Astrocyte (in vitro differentiated cells and primary cell): ENCODE results near the gene DHRS4. TPM values are rescaled to one million over a fixed set of nuclear protein-coding genes. Genes with fewer than 3 reads are reported as not detected.
"Not testable (repeated sequence)": the region's sequence is repeated elsewhere in the genome, so short reads cannot be mapped to it uniquely, and the experiment has no call there.

ENCODE experiments used
- DNase-seq: peaks from one replicate; pipeline ENCODE4 v3.0.0-alpha.2; 2010; ENCODE audit warnings: low read depth
- FAIRE-seq: peaks from 2 replicates; lab custom pipeline; 2011; peaks lifted over from hg19 to GRCh38; lab: Jason Lieb, UNC
- H2AFZ ChIP-seq: 2 replicates; pipeline ENCODE4 v1.6.0; 2012; ENCODE audit warnings: low read depth, low read length, inconsistent platforms
- H3K27ac ChIP-seq: 2 replicates; pipeline ENCODE4 v1.5.1; 2011; ENCODE audit warnings: low read depth, low read length, inconsistent platforms
- H3K27me3 ChIP-seq: 2 replicates; pipeline ENCODE4 v1.6.0; 2011; ENCODE audit warnings: low read length, inconsistent platforms; ENCODE audit not compliant: insufficient read depth
- H3K36me3 ChIP-seq: 2 replicates; pipeline ENCODE4 v1.5.1; 2011; ENCODE audit warnings: low read length, inconsistent platforms; ENCODE audit not compliant: insufficient read depth
- H3K4me1 ChIP-seq: 2 replicates; pipeline ENCODE4 v1.5.1; 2011; ENCODE audit warnings: low read length, inconsistent platforms; ENCODE audit not compliant: insufficient read depth
- H3K4me2 ChIP-seq: 2 replicates; pipeline ENCODE4 v1.6.0; 2012; ENCODE audit warnings: low read length, inconsistent platforms
- H3K4me3 ChIP-seq: 2 replicates; pipeline ENCODE4 v1.5.1; 2011; ENCODE audit warnings: low read depth, mild to moderate bottlenecking, low read length, inconsistent platforms; ENCODE audit not compliant: insufficient read depth
- H3K79me2 ChIP-seq: 2 replicates; pipeline ENCODE4 v1.6.0; 2012; ENCODE audit warnings: mild to moderate bottlenecking, low read length, inconsistent platforms; ENCODE audit not compliant: insufficient read depth
- H3K9ac ChIP-seq: 2 replicates; pipeline ENCODE4 v1.6.0; 2012; ENCODE audit warnings: mild to moderate bottlenecking, low read length, inconsistent platforms
- H3K9me3 ChIP-seq: 2 replicates; pipeline ENCODE4 v1.5.1; 2012; ENCODE audit warnings: low read depth, mild to moderate bottlenecking, low read length, inconsistent platforms; ENCODE audit not compliant: insufficient read depth
- H4K20me1 ChIP-seq: 2 replicates; pipeline ENCODE4 v1.6.0; 2012; ENCODE audit warnings: low read length, inconsistent platforms; ENCODE audit not compliant: insufficient read depth
- H3K27ac Mint-ChIP-seq: one replicate; pipeline ENCODE4 v1.8.0; 2021; ENCODE audit warnings: mild to moderate bottlenecking, mixed read lengths; ENCODE audit not compliant: unreplicated experiment
- H3K27me3 Mint-ChIP-seq: one replicate; pipeline ENCODE4 v1.8.0; 2021; ENCODE audit warnings: low read depth, mixed read lengths; ENCODE audit not compliant: unreplicated experiment
- H3K36me3 Mint-ChIP-seq: one replicate; pipeline ENCODE4 v1.8.0; 2021; ENCODE audit warnings: low read depth, mixed read lengths; ENCODE audit not compliant: unreplicated experiment
- H3K4me1 Mint-ChIP-seq: one replicate; pipeline ENCODE4 v1.8.0; 2021; ENCODE audit warnings: low read depth, mixed read lengths; ENCODE audit not compliant: unreplicated experiment
- H3K4me3 Mint-ChIP-seq: one replicate; pipeline ENCODE4 v1.8.0; 2021; ENCODE audit warnings: mild to moderate bottlenecking, moderate library complexity, mixed read lengths; ENCODE audit not compliant: unreplicated experiment
- H3K9me3 Mint-ChIP-seq: one replicate; pipeline ENCODE4 v1.8.0; 2021; ENCODE audit warnings: mild to moderate bottlenecking, mixed read lengths; ENCODE audit not compliant: unreplicated experiment
- total RNA-seq: library from RNA; stranded (reverse); gene quantifications from 2 replicates; pipeline ENCODE4 v1.2.1, GENCODE V29; 2021

DHRS4 gene
- total RNA-seq, 1 donor from 2014 or later = 18.4 TPM

DNA sequence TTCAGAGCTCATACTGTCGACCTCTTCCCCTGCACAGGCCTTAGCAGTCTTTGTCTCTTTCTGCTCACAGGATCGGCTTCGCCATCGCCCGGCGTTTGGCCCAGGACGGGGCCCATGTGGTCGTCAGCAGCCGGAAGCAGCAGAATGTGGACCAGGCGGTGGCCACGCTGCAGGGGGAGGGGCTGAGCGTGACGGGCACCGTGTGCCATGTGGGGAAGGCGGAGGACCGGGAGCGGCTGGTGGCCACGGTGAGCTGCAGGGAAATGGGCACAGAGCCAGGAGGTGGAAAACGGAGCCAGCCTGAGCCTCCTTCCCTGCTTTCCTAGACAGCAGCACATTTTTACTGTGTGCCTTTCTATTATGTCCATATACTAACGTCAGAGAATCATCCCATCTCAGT is 1.4 kb downstream of the DHRS4 start:
- H3K4me3 ChIP-seq, H3K4me3 Mint-ChIP-seq, H3K9me3 Mint-ChIP-seq, H3K36me3 Mint-ChIP-seq, H3K36me3 ChIP-seq, H3K27ac Mint-ChIP-seq, H3K9me3 ChIP-seq, H3K79me2 ChIP-seq, DNase-seq, H3K27me3 ChIP-seq, FAIRE-seq, H3K27me3 Mint-ChIP-seq, H4K20me1 ChIP-seq, H3K9ac ChIP-seq, H2AFZ ChIP-seq, H3K4me1 ChIP-seq, H3K27ac ChIP-seq, H3K4me1 Mint-ChIP-seq: not testable (repeated sequence)
- H3K4me2 ChIP-seq = peak overlapping the region; percentile 86

DNA sequence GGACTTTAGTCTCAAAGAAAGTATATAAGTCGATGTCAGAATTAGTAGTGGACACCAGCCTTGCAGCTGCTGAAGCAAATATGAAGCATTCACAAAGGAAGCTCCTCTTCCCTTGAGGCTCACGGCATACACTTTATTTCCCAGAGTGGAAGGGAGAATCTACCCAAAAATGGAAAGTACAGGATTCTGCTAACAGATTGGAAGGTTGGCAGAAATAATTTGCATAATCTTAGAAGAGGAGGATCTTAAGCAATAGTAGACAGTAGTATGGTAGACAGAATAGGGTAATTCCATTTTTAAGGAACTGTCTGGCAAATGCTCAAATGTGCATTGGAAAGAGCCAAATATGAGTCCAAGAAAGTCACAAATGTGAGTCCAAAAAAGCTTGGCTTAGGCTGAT is 2.2 kb downstream of the DHRS4 start:
- H3K27ac ChIP-seq, H3K36me3 Mint-ChIP-seq, H3K9me3 ChIP-seq, FAIRE-seq, H3K36me3 ChIP-seq, H3K27me3 Mint-ChIP-seq, H2AFZ ChIP-seq, H4K20me1 ChIP-seq, H3K27ac Mint-ChIP-seq, DNase-seq, H3K4me3 Mint-ChIP-seq, H3K9me3 Mint-ChIP-seq, H3K79me2 ChIP-seq, H3K4me2 ChIP-seq, H3K9ac ChIP-seq, H3K4me1 ChIP-seq, H3K4me1 Mint-ChIP-seq, H3K27me3 ChIP-seq, H3K4me3 ChIP-seq: not testable (repeated sequence)

DNA sequence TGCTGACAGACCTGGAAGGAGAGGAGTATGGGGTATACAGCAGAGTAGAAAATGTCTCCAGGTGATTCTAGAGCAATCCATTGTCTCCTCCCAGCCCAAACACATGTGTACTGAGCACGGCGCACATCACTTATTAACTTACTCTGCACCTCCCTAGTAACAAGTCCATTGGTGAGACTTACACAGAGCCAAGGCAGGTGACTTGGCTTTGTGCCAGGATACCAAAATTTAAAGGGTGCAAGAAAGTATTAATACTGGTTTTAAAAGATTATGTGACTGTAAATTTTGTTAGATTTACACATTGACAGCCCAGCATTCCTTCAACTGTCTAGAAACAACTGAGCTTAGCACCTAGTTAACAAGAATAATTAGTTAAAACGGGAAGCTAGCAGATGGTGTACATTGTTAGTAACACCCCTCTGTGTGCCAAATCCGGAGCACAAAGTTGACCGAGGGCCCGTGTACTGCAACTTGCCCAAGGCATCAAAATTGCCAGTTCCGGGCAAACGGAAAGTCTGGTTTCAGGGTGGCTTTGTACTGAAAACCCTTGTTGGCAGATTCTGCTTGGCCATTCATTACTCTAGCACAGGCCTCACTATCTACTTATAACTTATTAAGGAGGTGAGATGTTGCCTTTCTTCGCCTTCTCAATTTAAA is 4.5 kb downstream of the DHRS4 start:
- not testable (repeated sequence) for DNase-seq, H3K27me3 ChIP-seq, H3K36me3 ChIP-seq, H3K4me3 Mint-ChIP-seq, H3K9ac ChIP-seq, H3K9me3 ChIP-seq, FAIRE-seq, H2AFZ ChIP-seq, H3K27ac ChIP-seq, H3K4me3 ChIP-seq, H4K20me1 ChIP-seq, H3K9me3 Mint-ChIP-seq, H3K4me1 ChIP-seq, H3K36me3 Mint-ChIP-seq, H3K79me2 ChIP-seq, H3K4me1 Mint-ChIP-seq, H3K27ac Mint-ChIP-seq, H3K27me3 Mint-ChIP-seq, H3K4me2 ChIP-seq

DNA sequence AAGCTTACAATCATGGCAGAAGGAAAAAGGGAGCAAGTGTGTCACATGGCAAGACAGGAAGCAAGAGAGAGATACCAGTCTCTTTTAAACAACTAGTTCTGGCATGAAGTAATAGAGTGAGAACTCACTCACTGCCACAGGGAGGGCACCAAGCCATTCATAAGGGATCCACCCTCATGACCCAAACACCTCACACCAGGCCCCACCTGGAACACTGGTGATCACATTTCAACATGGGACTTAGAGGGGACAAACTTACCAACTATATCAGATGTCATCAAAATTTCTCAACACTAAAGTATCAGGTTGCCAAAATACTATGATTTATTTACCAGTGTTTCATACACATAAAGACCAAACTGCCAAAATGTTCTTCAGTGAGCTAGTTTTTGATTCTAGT is 7.3 kb downstream of the DHRS4 start:
- H3K4me2 ChIP-seq, H3K79me2 ChIP-seq, H3K4me3 ChIP-seq, H3K4me1 Mint-ChIP-seq, H4K20me1 ChIP-seq, H3K9me3 Mint-ChIP-seq, H3K27me3 Mint-ChIP-seq, FAIRE-seq, H3K4me1 ChIP-seq, H2AFZ ChIP-seq, DNase-seq, H3K9ac ChIP-seq, H3K36me3 Mint-ChIP-seq, H3K27ac ChIP-seq, H3K36me3 ChIP-seq, H3K4me3 Mint-ChIP-seq, H3K27me3 ChIP-seq, H3K9me3 ChIP-seq, H3K27ac Mint-ChIP-seq: not testable (repeated sequence)

DNA sequence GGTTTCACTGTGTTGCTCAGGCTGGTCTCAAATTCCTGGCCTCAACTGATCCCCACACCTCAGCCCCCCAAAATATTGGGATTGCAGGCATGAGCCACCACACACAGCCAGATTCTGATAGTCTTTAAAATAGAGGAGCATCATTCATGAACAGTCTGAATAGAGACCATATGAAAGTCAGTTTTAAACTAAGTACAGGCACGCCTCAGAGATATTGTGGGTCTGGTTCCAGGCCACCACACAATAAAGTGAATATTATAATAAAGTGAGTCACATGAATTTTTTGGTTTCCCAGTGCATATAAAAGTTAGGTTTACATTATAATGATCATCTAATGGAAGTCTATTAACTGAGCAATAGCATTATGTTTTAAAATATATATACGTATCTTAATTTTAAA is 8.1 kb downstream of the DHRS4 start:
- not testable (repeated sequence) for H3K79me2 ChIP-seq, H3K27me3 Mint-ChIP-seq, FAIRE-seq, H3K9ac ChIP-seq, H3K4me3 ChIP-seq, H3K4me1 ChIP-seq, H3K4me2 ChIP-seq, H3K27ac Mint-ChIP-seq, H3K36me3 Mint-ChIP-seq, H3K4me1 Mint-ChIP-seq, DNase-seq, H3K27ac ChIP-seq, H2AFZ ChIP-seq, H4K20me1 ChIP-seq, H3K9me3 ChIP-seq, H3K4me3 Mint-ChIP-seq, H3K9me3 Mint-ChIP-seq, H3K27me3 ChIP-seq, H3K36me3 ChIP-seq

DNA sequence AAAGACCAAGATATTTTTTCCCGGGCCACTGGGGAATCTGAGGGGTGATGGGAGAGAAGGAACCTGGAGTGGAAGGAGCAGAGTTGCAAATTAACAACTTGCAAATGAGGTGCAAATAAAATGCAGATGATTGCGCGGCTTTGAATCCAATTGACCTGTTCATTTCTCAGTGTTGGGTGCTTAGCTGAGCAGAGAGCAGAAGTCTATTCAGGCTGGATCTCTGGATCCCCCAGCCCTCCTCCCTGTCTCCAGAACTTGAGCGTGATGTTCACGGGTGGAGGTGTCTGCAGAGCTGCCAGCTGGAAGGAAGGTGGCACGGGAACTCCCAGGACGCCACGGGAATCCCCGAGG is 15.5 kb downstream of the DHRS4 start:
- H3K36me3 Mint-ChIP-seq, H2AFZ ChIP-seq, H3K4me1 Mint-ChIP-seq, DNase-seq, H3K27me3 Mint-ChIP-seq, H3K27ac ChIP-seq, H3K4me2 ChIP-seq, H3K79me2 ChIP-seq, H3K4me1 ChIP-seq, H3K9ac ChIP-seq, H3K4me3 ChIP-seq, H3K27ac Mint-ChIP-seq, H3K9me3 Mint-ChIP-seq, H3K36me3 ChIP-seq, H3K27me3 ChIP-seq, H3K9me3 ChIP-seq, H3K4me3 Mint-ChIP-seq, H4K20me1 ChIP-seq, FAIRE-seq: not testable (repeated sequence)
